Testis (tissue), 3 donors: ENCODE measurements around the gene PSMD12. TPM values are rescaled to one million over a fixed set of nuclear protein-coding genes. Genes with fewer than 3 reads are reported as not detected.
"Not testable (repeated sequence)": the region's sequence is repeated elsewhere in the genome, so short reads cannot be mapped to it uniquely, and the experiment has no call there.

ENCODE experiments used
- DNase-seq: peaks from one replicate; pipeline ENCODE4 v3.0.0-alpha.2; 2019
- H3K27ac ChIP-seq, 2 donors: fragments of 200-600 bp; sonication (generic); one replicate each; pipeline ENCODE4 v1.5.1; 2019
- H3K27me3 ChIP-seq: fragments of 200-600 bp; sonication (generic); one replicate; pipeline ENCODE4 v1.5.1; 2019
- H3K36me3 ChIP-seq: fragments of 200-600 bp; sonication (generic); one replicate; pipeline ENCODE4 v1.5.1; 2017; ENCODE audit warnings: low read depth; ENCODE audit errors: missing control alignments
- H3K4me1 ChIP-seq: fragments of 200-600 bp; sonication (generic); one replicate; pipeline ENCODE4 v1.5.1; 2019
- H3K4me3 ChIP-seq, 2 donors: fragments of 200-600 bp; sonication (generic); one replicate each; pipeline ENCODE4 v1.5.1; 2017 to 2019
- H3K9me3 ChIP-seq: fragments of 200-600 bp; sonication (generic); one replicate; pipeline ENCODE4 v1.5.1; 2017
- POLR2A ChIP-seq: fragments of 450-650 bp; IDR thresholded peaks from one replicate; pipeline ENCODE4 v1.6.1; 2017; ENCODE audit warnings: antibody characterized with exemption, mild to moderate bottlenecking, moderate library complexity
- WGBS, 2 donors: methylation state at CpG; one replicate each; pipeline ENCODE4 v1.1.5; 2018; 5-methylcytosine and 5-hydroxymethylcytosine counted together
- intact Hi-C: fragments of 100-400 bp; cut with DNase I; formaldehyde crosslinking; loops from one replicate; pipeline ENCODE4 v1.15.1; 2023; ENCODE audit warnings: low total_unique reads
- polyA plus RNA-seq: library from polyadenylated mRNA; stranded (reverse); fragments of 350-450 nt; fragmentation: Illumina TruSeq; extraction: RNeasy Lipid Tissue Mini Kit (QIAGEN cat#74804); gene quantifications from one replicate; pipeline ENCODE4 v1.2.3, GENCODE V29; 2014; ENCODE audit warnings: low read depth, low replicate concordance; ENCODE audit not compliant: insufficient read depth
- total RNA-seq, 2 donors: library from RNA; depleted of rRNA; stranded (reverse); fragments of >200 nt; gene quantifications; one replicate each; pipeline ENCODE4 v1.2.3, GENCODE V29; 2016
- TF ChIP-seq, protein P1 (sequence below), 3 experiments: fragments of 450-650 bp in 2 of 3; fragments of 200-600 bp in 1 of 3; sonication (generic) in 1 of 3; IDR thresholded peaks; one replicate each; pipeline ENCODE4 v1.5.1; 2016 to 2019; ENCODE audit warnings: antibody characterized with exemption in 3 of 3, mild to moderate bottlenecking in 2 of 3, moderate library complexity in 1 of 3

The PSMD12 gene
- total and polyA plus RNA-seq, 3 donors from 2014 or later = 32.8 to 71.2 (median 46.3) TPM

DNA sequence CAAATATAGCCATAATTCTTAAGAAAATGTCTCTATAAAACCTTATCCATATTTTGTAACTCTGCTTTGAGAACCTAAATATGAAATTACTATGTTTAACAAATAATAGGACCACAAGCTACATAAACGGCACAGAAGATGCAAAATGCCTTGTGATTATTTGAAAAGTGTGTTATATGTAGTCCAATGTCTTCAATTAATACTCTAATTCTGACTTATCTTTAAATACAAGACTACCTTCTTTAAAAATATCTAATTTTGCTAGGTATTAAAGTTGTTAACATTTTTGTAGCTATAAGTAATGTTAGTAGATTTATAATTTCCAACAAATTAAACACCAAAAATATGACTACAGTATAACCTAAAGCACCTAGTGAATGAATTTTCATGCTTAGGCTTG is 17.0 kb downstream of the PSMD12 start:
- Histone ChIP-seq H3K9me3 (no peaks in the 10 kb centered on the region), H3K4me3 (no peak overlapping the region), H3K4me1 (no peaks in the 10 kb centered on the region), H3K27ac (no peak overlapping the region), H3K27me3 (no peaks in the 10 kb centered on the region), H3K36me3 (no peaks in the 10 kb centered on the region)
- no peak for TF ChIP-seq POLR2A
- TF ChIP-seq, protein P1, sequence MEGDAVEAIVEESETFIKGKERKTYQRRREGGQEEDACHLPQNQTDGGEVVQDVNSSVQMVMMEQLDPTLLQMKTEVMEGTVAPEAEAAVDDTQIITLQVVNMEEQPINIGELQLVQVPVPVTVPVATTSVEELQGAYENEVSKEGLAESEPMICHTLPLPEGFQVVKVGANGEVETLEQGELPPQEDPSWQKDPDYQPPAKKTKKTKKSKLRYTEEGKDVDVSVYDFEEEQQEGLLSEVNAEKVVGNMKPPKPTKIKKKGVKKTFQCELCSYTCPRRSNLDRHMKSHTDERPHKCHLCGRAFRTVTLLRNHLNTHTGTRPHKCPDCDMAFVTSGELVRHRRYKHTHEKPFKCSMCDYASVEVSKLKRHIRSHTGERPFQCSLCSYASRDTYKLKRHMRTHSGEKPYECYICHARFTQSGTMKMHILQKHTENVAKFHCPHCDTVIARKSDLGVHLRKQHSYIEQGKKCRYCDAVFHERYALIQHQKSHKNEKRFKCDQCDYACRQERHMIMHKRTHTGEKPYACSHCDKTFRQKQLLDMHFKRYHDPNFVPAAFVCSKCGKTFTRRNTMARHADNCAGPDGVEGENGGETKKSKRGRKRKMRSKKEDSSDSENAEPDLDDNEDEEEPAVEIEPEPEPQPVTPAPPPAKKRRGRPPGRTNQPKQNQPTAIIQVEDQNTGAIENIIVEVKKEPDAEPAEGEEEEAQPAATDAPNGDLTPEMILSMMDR (IDR thresholded peaks at IDR 0.05) = no peak
- intact Hi-C loops = no loop called here
- WGBS, 2 donors = 92 to 100% methylated on average over 1 of the region's 1 CpG
- DNase-seq = no peak

DNA sequence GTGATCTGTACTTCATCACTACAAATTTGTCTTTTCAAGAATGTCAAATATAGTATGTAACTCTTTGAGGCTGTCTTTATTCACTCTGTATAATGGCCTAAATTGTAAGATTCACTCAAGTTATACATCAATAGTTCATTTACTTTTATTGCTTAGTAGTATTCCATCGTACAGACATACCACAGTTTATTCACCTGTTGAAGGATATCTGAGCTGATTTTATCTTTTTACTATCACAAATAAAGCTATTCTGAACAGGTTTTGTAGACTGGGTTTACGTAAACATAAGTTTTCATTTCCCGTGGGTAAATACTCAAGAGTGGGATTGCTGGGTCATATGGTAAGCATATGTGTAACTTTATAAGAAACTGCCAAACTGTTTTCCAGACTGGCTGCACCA is 18.6 kb downstream of the PSMD12 start:
- H3K4me3 ChIP-seq = no peak overlapping the region
- WGBS, 2 donors = 95 to 96% methylated on average over 3 of the region's 3 CpGs
- intact Hi-C loops = no loop called here

DNA sequence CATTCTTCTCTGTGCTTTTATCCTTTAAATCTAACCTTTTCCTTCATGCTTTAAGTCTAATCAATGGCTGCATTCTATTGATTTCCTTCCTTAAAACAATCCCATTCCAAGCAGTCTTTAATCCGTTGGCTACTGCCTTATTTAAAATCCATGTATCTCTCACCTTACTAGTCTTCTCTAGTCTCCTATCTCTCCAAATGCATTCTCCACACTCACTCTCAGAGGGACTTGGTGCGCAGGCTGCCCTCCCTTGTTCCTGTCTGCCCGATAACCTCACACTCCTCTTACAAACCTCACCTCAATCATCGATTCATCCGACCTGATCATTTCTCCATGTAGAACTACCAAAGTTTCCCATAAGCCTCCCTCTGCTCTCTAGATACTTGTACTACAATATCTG is 23.1 kb downstream of the PSMD12 start:
- WGBS, 2 donors = 94 to 95% methylated on average over 5 of the region's 5 CpGs
- Histone ChIP-seq H3K9me3 (no peaks in the 10 kb centered on the region), H3K27me3 (no peaks in the 10 kb centered on the region), H3K36me3 (no peaks in the 10 kb centered on the region), H3K4me3 (no peak overlapping the region), H3K4me1 (no peaks in the 10 kb centered on the region), H3K27ac (no peak overlapping the region)
- intact Hi-C loops = no loop called here
- no peak for DNase-seq
- TF ChIP-seq, protein P1 (IDR thresholded peaks at IDR 0.05) = no peak
- TF ChIP-seq POLR2A = no peak

More for the DNA sequence above, 18.6 kb downstream of the PSMD12 start:
- H3K27me3 ChIP-seq = no peaks in the 10 kb centered on the region
- H3K4me1 ChIP-seq = no peaks in the 10 kb centered on the region
- no peaks in the 10 kb centered on the region for H3K36me3 ChIP-seq
- no peak overlapping the region for H3K27ac ChIP-seq
- TF ChIP-seq, protein P1 (IDR thresholded peaks at IDR 0.05) = no peak
- no peaks in the 10 kb centered on the region for H3K9me3 ChIP-seq
- DNase-seq = no peak

DNA sequence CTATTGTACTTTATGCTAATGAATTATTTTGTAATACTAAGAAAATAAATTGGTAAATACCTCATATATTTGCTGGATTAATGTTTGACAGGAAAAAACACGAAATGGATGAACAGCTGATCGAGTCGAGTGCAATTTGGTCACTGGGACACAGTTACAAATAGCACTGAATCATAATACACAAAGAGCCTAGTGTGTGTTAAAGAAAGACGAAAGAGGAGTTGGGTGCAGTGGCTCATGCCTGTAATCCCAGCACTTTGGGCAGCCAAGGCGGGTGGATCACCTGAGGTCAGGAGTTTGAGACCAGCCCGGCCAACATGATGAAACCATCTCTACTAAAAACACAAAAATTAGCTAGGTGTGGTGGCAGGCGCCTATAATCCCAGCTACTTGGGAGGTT is 28.0 kb downstream of the PSMD12 start:
- H3K27me3 ChIP-seq, H3K4me1 ChIP-seq, H3K36me3 ChIP-seq, intact Hi-C loops, DNase-seq, H3K9me3 ChIP-seq, H3K4me3 ChIP-seq, H3K27ac ChIP-seq: not testable (repeated sequence)
- WGBS, 2 donors = 91 to 92% methylated on average over 7 of the region's 7 CpGs

DNA sequence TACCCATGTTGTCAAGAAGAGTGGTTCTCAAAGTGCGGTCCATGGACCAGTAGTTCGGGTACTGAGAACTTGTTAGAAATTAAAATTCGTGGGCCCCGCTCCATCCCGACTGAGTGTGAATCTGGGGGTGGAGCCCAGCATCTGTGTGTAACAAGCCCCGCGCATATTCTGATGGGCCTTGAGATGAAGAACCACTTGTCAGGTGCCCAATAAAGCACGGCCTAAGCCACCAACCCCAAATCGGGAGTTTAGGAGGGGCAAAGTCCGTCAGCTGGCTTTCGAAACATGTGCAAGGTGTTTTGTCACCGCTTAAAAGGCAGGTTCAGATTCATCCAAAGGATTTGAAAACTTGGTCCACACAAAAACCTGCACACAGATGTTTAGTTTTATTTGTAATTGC is 29.5 kb downstream of the PSMD12 start:
- DNase-seq = no peak
- TF ChIP-seq POLR2A = no peak
- TF ChIP-seq, protein P1 (IDR thresholded peaks at IDR 0.05) = no peak
- Histone ChIP-seq H3K27me3 (no peaks in the 10 kb centered on the region), H3K27ac (no peak overlapping the region), H3K36me3 (no peaks in the 10 kb centered on the region), H3K9me3 (no peaks in the 10 kb centered on the region), H3K4me1 (no peaks in the 10 kb centered on the region), H3K4me3 (no peak overlapping the region)
- 71 to 77% methylated on average over 12 of the region's 12 CpGs for WGBS, 2 donors
- intact Hi-C loops = no loop called here
